ENCODE results near the gene DHRS13. TPM values are rescaled to one million over a fixed set of nuclear protein-coding genes. Genes with fewer than 3 reads are reported as not detected.

Gene DHRS13
- polyA plus RNA-seq, 1 donor from 2014 or later = 34.5 TPM

Other genes with a start within 250 kb of the DHRS13 start
- gene SDF2, start 241.2 kb downstream of the DHRS13 start, polyA plus RNA-seq (ENCODE audit: insufficient read depth, low read depth, low replicate concordance) = 76.1 TPM
- 55.5 TPM for gene SUPT6H, start 240.9 kb downstream of the DHRS13 start, polyA plus RNA-seq (ENCODE audit: insufficient read depth, low read depth, low replicate concordance)
- gene PROCA1, start 191.2 kb downstream of the DHRS13 start, polyA plus RNA-seq (ENCODE audit: insufficient read depth, low read depth, low replicate concordance) = 8.8 TPM
- 41.9 TPM for gene RAB34, start 185.2 kb downstream of the DHRS13 start, polyA plus RNA-seq (ENCODE audit: insufficient read depth, low read depth, low replicate concordance)
- 1,609 TPM for gene RPL23A, start 183.1 kb downstream of the DHRS13 start, polyA plus RNA-seq (ENCODE audit: insufficient read depth, low read depth, low replicate concordance)
- 7.0 TPM for gene TLCD1, start 176.8 kb downstream of the DHRS13 start, polyA plus RNA-seq (ENCODE audit: insufficient read depth, low read depth, low replicate concordance)
- 2.1 TPM for gene NEK8, start 174.3 kb downstream of the DHRS13 start, polyA plus RNA-seq (ENCODE audit: insufficient read depth, low read depth, low replicate concordance)
- gene TRAF4, start 159.1 kb downstream of the DHRS13 start, polyA plus RNA-seq (ENCODE audit: insufficient read depth, low read depth, low replicate concordance) = 53.8 TPM
- 32.3 TPM for gene FAM222B, start 60.3 kb downstream of the DHRS13 start, polyA plus RNA-seq (ENCODE audit: insufficient read depth, low read depth, low replicate concordance)
- 91.1 TPM for gene ERAL1, start 48.1 kb downstream of the DHRS13 start, polyA plus RNA-seq (ENCODE audit: insufficient read depth, low read depth, low replicate concordance)
- 183 TPM for gene FLOT2, start 5.3 kb downstream of the DHRS13 start, polyA plus RNA-seq (ENCODE audit: insufficient read depth, low read depth, low replicate concordance)
- 43.1 TPM for gene PHF12, start 48.4 kb upstream of the DHRS13 start, polyA plus RNA-seq (ENCODE audit: insufficient read depth, low read depth, low replicate concordance)
- gene SEZ6, start 103.0 kb upstream of the DHRS13 start, polyA plus RNA-seq (ENCODE audit: insufficient read depth, low read depth, low replicate concordance) = 64.1 TPM
- 12.4 TPM for gene PIPOX, start 140.1 kb upstream of the DHRS13 start, polyA plus RNA-seq (ENCODE audit: insufficient read depth, low read depth, low replicate concordance)

All from brain (organoid and tissue), 1 donor.